IMR-90 (cell line): ENCODE results near the gene TASOR. TPM values are rescaled to one million over a fixed set of nuclear protein-coding genes. Genes with fewer than 3 reads are reported as not detected.
"Not testable (repeated sequence)": the region's sequence is repeated elsewhere in the genome, so short reads cannot be mapped to it uniquely, and the experiment has no call there.

ENCODE experiments used
- ATAC-seq: fragments of 200-7000 bp; cut with Tn5 transposase; 2 replicates; pipeline ENCODE4 v1.9.1; 2020; ENCODE audit warnings: low read depth, mild to moderate bottlenecking, moderate library complexity
- BruUV-seq: library from RNA; stranded (reverse); fragments of 400-500 nt; replicated peaks from 2 replicates; lab custom pipeline; 2021; lab: Mats Ljungman, UMichigan
- CTCF ChIA-PET: fragments of 300-600 bp; formaldehyde crosslinking; extraction: SDS; loops from one replicate; lab custom pipeline; 2021; ENCODE audit warnings: antibody characterized with exemption; lab: Yijun Ruan, JAX
- POLR2A ChIA-PET: fragments of 300-600 bp; sonication (Branson Sonifier 250); formaldehyde crosslinking; loops from one replicate; lab custom pipeline; 2022; ENCODE audit warnings: antibody characterized with exemption; ENCODE audit not compliant: unreplicated experiment; lab: Charles Lee
- DNase-seq: peaks from one replicate; pipeline ENCODE4 v3.0.0; 2013
- H2AFZ ChIP-seq: replicated peaks from 2 replicates; pipeline ENCODE3; 2013; ENCODE audit warnings: low read length, mild to moderate bottlenecking; ENCODE audit not compliant: poor library complexity
- H2AK5ac ChIP-seq: 2 replicates; pipeline ENCODE4 v1.6.1; 2013; ENCODE audit warnings: low read depth, low read length, inconsistent platforms
- H2AK9ac ChIP-seq: replicated peaks from 2 replicates; pipeline ENCODE3; 2013; ENCODE audit warnings: mild to moderate bottlenecking, low read depth, low read length, moderate library complexity; ENCODE audit not compliant: poor library complexity
- H2BK120ac ChIP-seq: 2 replicates; pipeline ENCODE4 v1.6.1; 2013; ENCODE audit warnings: low read depth, low read length, inconsistent platforms
- H2BK15ac ChIP-seq: 3 replicates; pipeline ENCODE4 v1.6.1; 2013; ENCODE audit warnings: low read depth, low read length, inconsistent platforms
- H2BK20ac ChIP-seq: 2 replicates; pipeline ENCODE4 v1.6.1; 2013; ENCODE audit warnings: low read depth, mild to moderate bottlenecking, inconsistent platforms, low read length, moderate library complexity
- H2BK5ac ChIP-seq: 2 replicates; pipeline ENCODE4 v1.6.1; 2013; ENCODE audit warnings: mild to moderate bottlenecking, low read depth, low read length, inconsistent platforms; ENCODE audit not compliant: poor library complexity, severe bottlenecking
- H3K14ac ChIP-seq: replicated peaks from 2 replicates; pipeline ENCODE4 v1.6.1; 2013; ENCODE audit warnings: low read depth, low read length, inconsistent platforms
- H3K18ac ChIP-seq: 2 replicates; pipeline ENCODE4 v1.6.1; 2013; ENCODE audit warnings: low read depth, low read length, control low read depth
- H3K23ac ChIP-seq: 2 replicates; pipeline ENCODE4 v1.6.1; 2013; ENCODE audit warnings: low read depth, low read length, inconsistent platforms
- H3K27ac ChIP-seq: 2 replicates; pipeline ENCODE4 v1.5.1; 2013; ENCODE audit warnings: mild to moderate bottlenecking, control low read depth, low read length; ENCODE audit not compliant: insufficient read depth
- H3K27me3 ChIP-seq: 2 replicates; pipeline ENCODE4 v1.6.1; 2013; ENCODE audit warnings: low read length; ENCODE audit not compliant: control insufficient read depth, insufficient read depth
- H3K36me3 ChIP-seq: 2 replicates; pipeline ENCODE4 v1.6.1; 2013; ENCODE audit warnings: low read length, mixed read lengths; ENCODE audit not compliant: control insufficient read depth, insufficient read depth
- H3K4ac ChIP-seq: 2 replicates; pipeline ENCODE4 v1.6.1; 2013; ENCODE audit warnings: low read depth, low read length, inconsistent platforms
- H3K4me1 ChIP-seq: 2 replicates; pipeline ENCODE4 v1.6.1; 2013; ENCODE audit warnings: low read length, mixed read lengths; ENCODE audit not compliant: control insufficient read depth, insufficient read depth
- H3K4me2 ChIP-seq: 2 replicates; pipeline ENCODE4 v1.6.1; 2013; ENCODE audit warnings: low read depth, mild to moderate bottlenecking, control low read depth, low read length, moderate library complexity
- H3K4me3 ChIP-seq: 2 replicates; pipeline ENCODE4 v1.5.1; 2013; ENCODE audit warnings: low read depth, mild to moderate bottlenecking, control low read depth, low read length, moderate library complexity; ENCODE audit not compliant: insufficient read depth
- H3K56ac ChIP-seq: 2 replicates; pipeline ENCODE4 v1.6.1; 2013; ENCODE audit warnings: low read length, inconsistent platforms; ENCODE audit not compliant: insufficient read depth; ENCODE audit errors: extremely low read depth
- H3K79me1 ChIP-seq, 2 experiments: 2 replicates each; pipeline ENCODE4 v1.6.1; 2013; ENCODE audit warnings: low read length in 2 of 2, inconsistent platforms in 1 of 2, low read depth in 1 of 2
- H3K9ac ChIP-seq: 2 replicates; pipeline ENCODE4 v1.6.1; 2013; ENCODE audit warnings: low read depth, low read length, control low read depth
- H3K9me1 ChIP-seq: 2 replicates; pipeline ENCODE4 v1.6.1; 2013; ENCODE audit warnings: low read length, inconsistent platforms; ENCODE audit not compliant: insufficient read depth
- H3K9me3 ChIP-seq: 2 replicates; pipeline ENCODE4 v1.6.1; 2013; ENCODE audit warnings: low read length; ENCODE audit not compliant: control insufficient read depth, insufficient read depth
- H4K20me1 ChIP-seq: 2 replicates; pipeline ENCODE4 v1.6.1; 2013; ENCODE audit warnings: low read length, inconsistent platforms; ENCODE audit not compliant: insufficient read depth
- H4K5ac ChIP-seq: 2 replicates; pipeline ENCODE4 v1.6.1; 2013; ENCODE audit warnings: mild to moderate bottlenecking, low read depth, low read length, control low read depth
- H4K8ac ChIP-seq, 2 experiments: 2 replicates each; pipeline ENCODE4 v1.6.1; 2013; ENCODE audit warnings: low read depth in 2 of 2, low read length in 2 of 2, control low read depth in 1 of 2, inconsistent platforms in 1 of 2
- H4K91ac ChIP-seq: 2 replicates; pipeline ENCODE4 v1.6.1; 2013; ENCODE audit warnings: low read depth, low read length, inconsistent platforms; ENCODE audit not compliant: insufficient read depth
- WGBS, 2 experiments: methylation state at CpG; one replicate each; pipeline versions ENCODE4 v1.1.5 to v1.1.7; 2013; ENCODE audit warnings: missing lambda C conversion rate in 2 of 2; ENCODE audit not compliant: insufficient read length in 1 of 2; ENCODE audit errors: extremely low coverage in 2 of 2; 5-methylcytosine and 5-hydroxymethylcytosine counted together
- dilution Hi-C: fragments of 300-500 bp; cut with HindIII; formaldehyde crosslinking; loops from one replicate; pipeline ENCODE4 v1.14.3; 2018; ENCODE audit warnings: low sequenced_read_pairs; ENCODE audit not compliant: unreplicated experiment
- in situ Hi-C: fragments of 300-500 bp; cut with MboI; formaldehyde crosslinking; loops from 3 replicates; pipeline ENCODE4 v1.14.3; 2019; ENCODE audit warnings: low sequenced_read_pairs, inconsistent platforms, mixed read lengths
- intact Hi-C: fragments of 100-400 bp; cut with micrococcal nuclease; formaldehyde crosslinking; loops from 2 replicates; pipeline ENCODE4 v1.10.0; 2022
- polyA plus RNA-seq, 3 experiments: library from polyadenylated mRNA; depleted of rRNA; stranded (reverse); fragments of >200 nt; gene quantifications; 2 replicates each; pipeline ENCODE4 v1.2.3, GENCODE V29; 2012; ENCODE audit warnings: low replicate concordance in 1 of 3
- total RNA-seq: library from RNA; depleted of rRNA; stranded (reverse); fragments of >200 nt; gene quantifications from 2 replicates; pipeline ENCODE4 v1.2.3, GENCODE V29; 2012

The TASOR gene
- total and polyA plus RNA-seq, 2 of the 4 experiments (the other 2 are of a cell fraction) = 13.3 to 28.5 TPM

DNA sequence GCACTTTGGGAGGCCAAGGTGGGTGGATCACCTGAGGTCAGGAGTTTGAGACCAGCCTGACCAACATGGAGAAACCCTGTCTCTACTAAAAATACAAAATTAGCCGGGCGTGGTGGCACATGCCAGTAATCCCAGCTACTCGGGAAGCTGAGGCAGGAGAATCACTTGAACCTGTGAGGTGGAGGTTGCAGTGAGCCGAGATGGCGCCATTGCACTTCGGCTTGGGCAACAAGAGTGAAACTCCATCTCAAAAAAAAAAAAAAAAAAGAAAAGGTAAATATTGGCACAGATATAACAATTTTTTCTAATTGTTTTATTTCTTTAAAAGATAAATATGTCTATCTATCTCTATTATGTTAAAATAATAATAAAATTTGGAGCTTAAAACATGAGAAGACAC is 24.3 kb upstream of the TASOR start:
- H4K20me1 ChIP-seq, H3K14ac ChIP-seq, H3K27me3 ChIP-seq, H3K9me3 ChIP-seq, H2AFZ ChIP-seq, H3K4me2 ChIP-seq, H3K4me3 ChIP-seq, ATAC-seq, H3K9me1 ChIP-seq, H2BK15ac ChIP-seq, H2BK120ac ChIP-seq, dilution Hi-C loops, H2AK5ac ChIP-seq, H2BK20ac ChIP-seq, DNase-seq, H3K79me1 ChIP-seq, H4K8ac ChIP-seq, H3K4me1 ChIP-seq, H3K18ac ChIP-seq, BruUV-seq, H3K36me3 ChIP-seq, H3K27ac ChIP-seq, H4K5ac ChIP-seq, H3K9ac ChIP-seq, H3K56ac ChIP-seq, H3K4ac ChIP-seq, H3K23ac ChIP-seq, H2BK5ac ChIP-seq, H2AK9ac ChIP-seq, H4K91ac ChIP-seq: not testable (repeated sequence)
- CTCF ChIA-PET = interaction anchor here (0.6 to 1.5 kb wide), 4 partner anchors 11 to 282 kb away, joined by 3 to 5 read pairs (median 4); no protein-coding TSS in a partner anchor
- POLR2A ChIA-PET = interaction anchor here (0.7 kb wide), 1 partner anchor 281 kb away, joined by 12 read pairs; no protein-coding TSS in a partner anchor
- in situ Hi-C loops (loop anchor here (10.0 kb wide), 1 partner anchor 87 kb away; no protein-coding TSS in a partner anchor), intact Hi-C loops (loop anchor here (10.0 kb wide), 2 partner anchors 387 to 517 kb away; partner anchors contain the start of gene APPL1)
- WGBS, 2 experiments = no CpG with 5 or more reads among the region's 6 CpGs
